IMR-90 (cell line): ENCODE data around the gene PCBP3. TPM values are rescaled to one million over a fixed set of nuclear protein-coding genes. Genes with fewer than 3 reads are reported as not detected.
"Not testable (repeated sequence)": the region's sequence is repeated elsewhere in the genome, so short reads cannot be mapped to it uniquely, and the experiment has no call there.

Experiments
- ATAC-seq: fragments of 200-7000 bp; cut with Tn5 transposase; 2 replicates; pipeline ENCODE4 v1.9.1; 2020; ENCODE audit warnings: low read depth, mild to moderate bottlenecking, moderate library complexity
- BruUV-seq: library from RNA; stranded (reverse); fragments of 400-500 nt; replicated peaks from 2 replicates; lab custom pipeline; 2021; lab: Mats Ljungman, UMichigan
- CTCF ChIA-PET: fragments of 300-600 bp; formaldehyde crosslinking; extraction: SDS; loops from one replicate; lab custom pipeline; 2021; ENCODE audit warnings: antibody characterized with exemption; lab: Yijun Ruan, JAX
- POLR2A ChIA-PET: fragments of 300-600 bp; sonication (Branson Sonifier 250); formaldehyde crosslinking; loops from one replicate; lab custom pipeline; 2022; ENCODE audit warnings: antibody characterized with exemption; ENCODE audit not compliant: unreplicated experiment; lab: Charles Lee
- DNase-seq: peaks from one replicate; pipeline ENCODE4 v3.0.0; 2013
- H2AFZ ChIP-seq: replicated peaks from 2 replicates; pipeline ENCODE3; 2013; ENCODE audit warnings: low read length, mild to moderate bottlenecking; ENCODE audit not compliant: poor library complexity
- H2AK5ac ChIP-seq: 2 replicates; pipeline ENCODE4 v1.6.1; 2013; ENCODE audit warnings: low read depth, low read length, inconsistent platforms
- H2AK9ac ChIP-seq: replicated peaks from 2 replicates; pipeline ENCODE3; 2013; ENCODE audit warnings: mild to moderate bottlenecking, low read depth, low read length, moderate library complexity; ENCODE audit not compliant: poor library complexity
- H2BK120ac ChIP-seq: 2 replicates; pipeline ENCODE4 v1.6.1; 2013; ENCODE audit warnings: low read depth, low read length, inconsistent platforms
- H2BK15ac ChIP-seq: 3 replicates; pipeline ENCODE4 v1.6.1; 2013; ENCODE audit warnings: low read depth, low read length, inconsistent platforms
- H2BK20ac ChIP-seq: 2 replicates; pipeline ENCODE4 v1.6.1; 2013; ENCODE audit warnings: low read depth, mild to moderate bottlenecking, inconsistent platforms, low read length, moderate library complexity
- H2BK5ac ChIP-seq: 2 replicates; pipeline ENCODE4 v1.6.1; 2013; ENCODE audit warnings: mild to moderate bottlenecking, low read depth, low read length, inconsistent platforms; ENCODE audit not compliant: poor library complexity, severe bottlenecking
- H3K14ac ChIP-seq: replicated peaks from 2 replicates; pipeline ENCODE4 v1.6.1; 2013; ENCODE audit warnings: low read depth, low read length, inconsistent platforms
- H3K18ac ChIP-seq: 2 replicates; pipeline ENCODE4 v1.6.1; 2013; ENCODE audit warnings: low read depth, low read length, control low read depth
- H3K23ac ChIP-seq: 2 replicates; pipeline ENCODE4 v1.6.1; 2013; ENCODE audit warnings: low read depth, low read length, inconsistent platforms
- H3K27ac ChIP-seq: 2 replicates; pipeline ENCODE4 v1.5.1; 2013; ENCODE audit warnings: mild to moderate bottlenecking, control low read depth, low read length; ENCODE audit not compliant: insufficient read depth
- H3K27me3 ChIP-seq: 2 replicates; pipeline ENCODE4 v1.6.1; 2013; ENCODE audit warnings: low read length; ENCODE audit not compliant: control insufficient read depth, insufficient read depth
- H3K36me3 ChIP-seq: 2 replicates; pipeline ENCODE4 v1.6.1; 2013; ENCODE audit warnings: low read length, mixed read lengths; ENCODE audit not compliant: control insufficient read depth, insufficient read depth
- H3K4ac ChIP-seq: 2 replicates; pipeline ENCODE4 v1.6.1; 2013; ENCODE audit warnings: low read depth, low read length, inconsistent platforms
- H3K4me1 ChIP-seq: 2 replicates; pipeline ENCODE4 v1.6.1; 2013; ENCODE audit warnings: low read length, mixed read lengths; ENCODE audit not compliant: control insufficient read depth, insufficient read depth
- H3K4me2 ChIP-seq: 2 replicates; pipeline ENCODE4 v1.6.1; 2013; ENCODE audit warnings: low read depth, mild to moderate bottlenecking, control low read depth, low read length, moderate library complexity
- H3K4me3 ChIP-seq: 2 replicates; pipeline ENCODE4 v1.5.1; 2013; ENCODE audit warnings: low read depth, mild to moderate bottlenecking, control low read depth, low read length, moderate library complexity; ENCODE audit not compliant: insufficient read depth
- H3K56ac ChIP-seq: 2 replicates; pipeline ENCODE4 v1.6.1; 2013; ENCODE audit warnings: low read length, inconsistent platforms; ENCODE audit not compliant: insufficient read depth; ENCODE audit errors: extremely low read depth
- H3K79me1 ChIP-seq, 2 experiments: 2 replicates each; pipeline ENCODE4 v1.6.1; 2013; ENCODE audit warnings: low read length in 2 of 2, inconsistent platforms in 1 of 2, low read depth in 1 of 2
- H3K9ac ChIP-seq: 2 replicates; pipeline ENCODE4 v1.6.1; 2013; ENCODE audit warnings: low read depth, low read length, control low read depth
- H3K9me1 ChIP-seq: 2 replicates; pipeline ENCODE4 v1.6.1; 2013; ENCODE audit warnings: low read length, inconsistent platforms; ENCODE audit not compliant: insufficient read depth
- H3K9me3 ChIP-seq: 2 replicates; pipeline ENCODE4 v1.6.1; 2013; ENCODE audit warnings: low read length; ENCODE audit not compliant: control insufficient read depth, insufficient read depth
- H4K20me1 ChIP-seq: 2 replicates; pipeline ENCODE4 v1.6.1; 2013; ENCODE audit warnings: low read length, inconsistent platforms; ENCODE audit not compliant: insufficient read depth
- H4K5ac ChIP-seq: 2 replicates; pipeline ENCODE4 v1.6.1; 2013; ENCODE audit warnings: mild to moderate bottlenecking, low read depth, low read length, control low read depth
- H4K8ac ChIP-seq, 2 experiments: 2 replicates each; pipeline ENCODE4 v1.6.1; 2013; ENCODE audit warnings: low read depth in 2 of 2, low read length in 2 of 2, control low read depth in 1 of 2, inconsistent platforms in 1 of 2
- H4K91ac ChIP-seq: 2 replicates; pipeline ENCODE4 v1.6.1; 2013; ENCODE audit warnings: low read depth, low read length, inconsistent platforms; ENCODE audit not compliant: insufficient read depth
- WGBS, 2 experiments: methylation state at CpG; one replicate each; pipeline versions ENCODE4 v1.1.5 to v1.1.7; 2013; ENCODE audit warnings: missing lambda C conversion rate in 2 of 2; ENCODE audit not compliant: insufficient read length in 1 of 2; ENCODE audit errors: extremely low coverage in 2 of 2; 5-methylcytosine and 5-hydroxymethylcytosine counted together
- dilution Hi-C: fragments of 300-500 bp; cut with HindIII; formaldehyde crosslinking; loops from one replicate; pipeline ENCODE4 v1.14.3; 2018; ENCODE audit warnings: low sequenced_read_pairs; ENCODE audit not compliant: unreplicated experiment
- in situ Hi-C: fragments of 300-500 bp; cut with MboI; formaldehyde crosslinking; loops from 3 replicates; pipeline ENCODE4 v1.14.3; 2019; ENCODE audit warnings: low sequenced_read_pairs, inconsistent platforms, mixed read lengths
- intact Hi-C: fragments of 100-400 bp; cut with micrococcal nuclease; formaldehyde crosslinking; loops from 2 replicates; pipeline ENCODE4 v1.10.0; 2022
- polyA plus RNA-seq, 3 experiments: library from polyadenylated mRNA; depleted of rRNA; stranded (reverse); fragments of >200 nt; gene quantifications; 2 replicates each; pipeline ENCODE4 v1.2.3, GENCODE V29; 2012; ENCODE audit warnings: low replicate concordance in 1 of 3
- total RNA-seq: library from RNA; depleted of rRNA; stranded (reverse); fragments of >200 nt; gene quantifications from 2 replicates; pipeline ENCODE4 v1.2.3, GENCODE V29; 2012

Gene PCBP3
- total and polyA plus RNA-seq, 2 of the 4 experiments (the other 2 are of a cell fraction), result 2.9 to 3.9 TPM

- H4K8ac ChIP-seq, H3K18ac ChIP-seq, ATAC-seq, H2BK15ac ChIP-seq, H2AK5ac ChIP-seq, H3K4ac ChIP-seq, H3K9me3 ChIP-seq, H2BK120ac ChIP-seq, H2AFZ ChIP-seq, H2BK5ac ChIP-seq, POLR2A ChIA-PET, H3K9me1 ChIP-seq, H3K79me1 ChIP-seq, intact Hi-C loops, H4K91ac ChIP-seq, H2AK9ac ChIP-seq, H4K5ac ChIP-seq, DNase-seq, H3K27ac ChIP-seq, CTCF ChIA-PET, H3K4me2 ChIP-seq, in situ Hi-C loops, H3K9ac ChIP-seq, H3K36me3 ChIP-seq, H3K4me3 ChIP-seq, H3K14ac ChIP-seq, H3K4me1 ChIP-seq, H3K56ac ChIP-seq, H3K23ac ChIP-seq, H2BK20ac ChIP-seq, H4K20me1 ChIP-seq, BruUV-seq, dilution Hi-C loops: not testable (repeated sequence)
- 93% methylated on average over 9 of the region's 21 CpGs; no CpG with 5 or more reads in 1 of the 2 experiments for WGBS, 2 experiments
- peaks cover 16% of the 10 kb centered on the region; the same call in 1 of the 2 replicates for H3K27me3 ChIP-seq
Measured at GRCh38 chr21:45885930-45886601, 242.5 kb downstream of the PCBP3 start.
